Neural cell (in vitro differentiated cells): ENCODE data around the gene GBP2. TPM values are rescaled to one million over a fixed set of nuclear protein-coding genes. Genes with fewer than 3 reads are reported as not detected.

Source experiments
- H2AFZ ChIP-seq: fragments of 200-600, 300-800 bp; sonication (generic), shearing (Covaris generic); 2 replicates; pipeline ENCODE4 v1.6.0; 2014; ENCODE audit warnings: low read depth, mild to moderate bottlenecking, antibody characterized with exemption, low read length, moderate library complexity
- H3F3A ChIP-seq: fragments of 200-600 bp; shearing (Covaris generic); 2 replicates; pipeline ENCODE4 v1.6.1; 2016; ENCODE audit warnings: mild to moderate bottlenecking, moderate library complexity, mixed read lengths, antibody characterized with exemption, low read length; ENCODE audit not compliant: insufficient read depth, poor library complexity, severe bottlenecking
- H3K27ac ChIP-seq: fragments of 200-600, 300-800 bp; sonication (generic), shearing (Covaris generic); 2 replicates; pipeline ENCODE4 v1.5.1; 2014; ENCODE audit warnings: mild to moderate bottlenecking, low read length, moderate library complexity
- H3K27me3 ChIP-seq: fragments of 300-800, 200-600 bp; sonication (generic), shearing (Covaris generic); 2 replicates; pipeline ENCODE4 v1.6.0; 2014; ENCODE audit warnings: mild to moderate bottlenecking, low read depth, low read length, moderate library complexity; ENCODE audit not compliant: insufficient read depth
- H3K36me3 ChIP-seq: fragments of 300-800, 200-600 bp; sonication (generic), shearing (Covaris generic); 2 replicates; pipeline ENCODE4 v1.5.1; 2014; ENCODE audit warnings: mild to moderate bottlenecking, antibody characterized with exemption, low read length, moderate library complexity; ENCODE audit not compliant: insufficient read depth
- H3K4me2 ChIP-seq: fragments of 300-800, 200-600 bp; sonication (generic), shearing (Covaris generic); 2 replicates; pipeline ENCODE4 v1.6.0; 2014; ENCODE audit warnings: mild to moderate bottlenecking, low read length
- H3K4me3 ChIP-seq: fragments of 300-800, 200-600 bp; sonication (generic), shearing (Covaris generic); 2 replicates; pipeline ENCODE4 v1.5.1; 2014; ENCODE audit warnings: mild to moderate bottlenecking, low read length, moderate library complexity
- H3K79me2 ChIP-seq: fragments of 200-600 bp; shearing (Covaris generic); replicated peaks from 2 replicates; pipeline ENCODE4 v1.6.0; 2014; ENCODE audit warnings: mild to moderate bottlenecking, low read length, moderate library complexity; ENCODE audit not compliant: insufficient read depth
- H3K9ac ChIP-seq: fragments of 300-800, 200-600 bp; sonication (generic), shearing (Covaris generic); 2 replicates; pipeline ENCODE4 v1.6.1; 2016; ENCODE audit warnings: mild to moderate bottlenecking, low read length, mixed read lengths
- H3K9me2 ChIP-seq: fragments of 200-600 bp; shearing (Covaris generic); 2 replicates; pipeline ENCODE4 v1.6.1; 2016; ENCODE audit warnings: mild to moderate bottlenecking, low read length, mixed read lengths; ENCODE audit not compliant: insufficient read depth
- H3K9me3 ChIP-seq: fragments of 200-600, 300-800 bp; sonication (generic), shearing (Covaris generic); 2 replicates; pipeline ENCODE4 v1.6.1; 2016; ENCODE audit warnings: mild to moderate bottlenecking, mixed run types, low read length, moderate library complexity, mixed read lengths
- H4K20me1 ChIP-seq: fragments of 200-600 bp; shearing (Covaris generic); 2 replicates; pipeline ENCODE4 v1.6.1; 2016; ENCODE audit warnings: mild to moderate bottlenecking, mixed run types; ENCODE audit not compliant: insufficient read depth
- CTCF ChIP-seq: fragments of 450-650 bp; IDR thresholded peaks from 2 replicates; pipeline ENCODE4 v1.5.1; 2014; ENCODE audit warnings: antibody characterized with exemption, mild to moderate bottlenecking, moderate library complexity; ENCODE audit not compliant: poor library complexity, severe bottlenecking
- EP300 ChIP-seq: fragments of 450-650 bp; conservative IDR thresholded peaks from 2 replicates; pipeline ENCODE4 v1.6.1; 2014; ENCODE audit warnings: antibody characterized with exemption, mild to moderate bottlenecking, moderate library complexity; ENCODE audit not compliant: poor library complexity, severe bottlenecking
- EZH2 ChIP-seq: fragments of 200-600, 300-800 bp; shearing (Covaris generic), sonication (generic); IDR thresholded peaks from 2 replicates; pipeline ENCODE4 v1.6.1; 2014; ENCODE audit warnings: antibody characterized with exemption, low read length, borderline replicate concordance, mild to moderate bottlenecking; ENCODE audit not compliant: insufficient read depth, poor library complexity, severe bottlenecking
- MXI1 ChIP-seq: fragments of 450-650 bp; conservative IDR thresholded peaks from 2 replicates; pipeline ENCODE4 v1.6.1; 2014; ENCODE audit warnings: antibody characterized with exemption, mild to moderate bottlenecking; ENCODE audit not compliant: poor library complexity, severe bottlenecking
- POLR2AphosphoS5 ChIP-seq: IDR thresholded peaks from 2 replicates; pipeline ENCODE4 v1.6.1; 2012
- RAD21 ChIP-seq: fragments of 450-650 bp; conservative IDR thresholded peaks from 2 replicates; pipeline ENCODE4 v1.6.1; 2014; ENCODE audit warnings: antibody characterized with exemption, mild to moderate bottlenecking, moderate library complexity
- REST ChIP-seq: IDR thresholded peaks from 2 replicates; pipeline ENCODE4 v1.6.1; 2012; ENCODE audit warnings: borderline replicate concordance
- SMC3 ChIP-seq: fragments of 450-650 bp; conservative IDR thresholded peaks from 2 replicates; pipeline ENCODE4 v1.6.1; 2014; ENCODE audit warnings: antibody characterized with exemption, mild to moderate bottlenecking, moderate library complexity; ENCODE audit not compliant: poor library complexity
- TAF1 ChIP-seq: IDR thresholded peaks from 2 replicates; pipeline ENCODE4 v1.6.1; 2012; ENCODE audit warnings: low read depth
- polyA plus RNA-seq: library from polyadenylated mRNA; depleted of rRNA; stranded (reverse); fragments of >200 nt; gene quantifications from 2 replicates; pipeline ENCODE4 v1.2.3, GENCODE V29; 2014

The GBP2 gene
- polyA plus RNA-seq, 1 donor from 2014 or later = not detected

- TF ChIP-seq EZH2 (no peak), MXI1 (no peak), REST (no peak), RAD21 (no peak), SMC3 (no peak), POLR2AphosphoS5 (no peak), EP300 (no peak)
- Histone ChIP-seq H3K79me2 (no peaks in the 10 kb centered on the region), H3K4me2 (no peak overlapping the region), H3K9ac (no peak overlapping the region), H3K27ac (no peak overlapping the region), H3K4me3 (no peak overlapping the region), H3K9me3 (no peaks in the 10 kb centered on the region), H4K20me1 (no peaks in the 10 kb centered on the region), H3K36me3 (no peaks in the 10 kb centered on the region), H3K9me2 (no peaks in the 10 kb centered on the region), H3F3A (no peaks in the 10 kb centered on the region), H3K27me3 (no peaks in the 10 kb centered on the region), H2AFZ (no peak overlapping the region)
Observed at GRCh38 chr1:89172468-89173143, 46.7 kb upstream of the GBP2 start.

GRCh38 chr1:89171067-89171438, 45.1 kb upstream of the GBP2 start:
- no peaks in the 10 kb centered on the region for H3F3A ChIP-seq
- no peaks in the 10 kb centered on the region for H3K9me2 ChIP-seq
- H2AFZ ChIP-seq = no peak overlapping the region
- H3K27ac ChIP-seq = no peak overlapping the region
- H3K9me3 ChIP-seq = no peaks in the 10 kb centered on the region
- no peak overlapping the region for H3K4me2 ChIP-seq
- TF ChIP-seq MXI1 = no peak
- no peak for TF ChIP-seq RAD21
- no peak for TF ChIP-seq EZH2
- no peak for TF ChIP-seq REST
- TF ChIP-seq CTCF = no peak
- TF ChIP-seq SMC3 = no peak
- no peak for TF ChIP-seq EP300
- no peak for TF ChIP-seq POLR2AphosphoS5
- no peak for TF ChIP-seq TAF1
- no peaks in the 10 kb centered on the region for H4K20me1 ChIP-seq
- H3K9ac ChIP-seq = no peak overlapping the region
- H3K27me3 ChIP-seq = no peaks in the 10 kb centered on the region
- H3K79me2 ChIP-seq = no peaks in the 10 kb centered on the region
- no peak overlapping the region for H3K4me3 ChIP-seq
- no peaks in the 10 kb centered on the region for H3K36me3 ChIP-seq
